Measurements from ENCODE around the gene CAMK1G.

- TF ChIP-seq CTCF (conservative IDR thresholded peaks at IDR 0.05) (no peak), EZH2 (IDR thresholded peaks at IDR 0.05; ENCODE audit: low read depth) (no peak)
Observed at GRCh38 chr1:209552406-209553264, 30.9 kb upstream of the CAMK1G start.

Measured in PC-9 (cell line).